ENCODE results near the gene ISY1. TPM values are rescaled to one million over a fixed set of nuclear protein-coding genes. Genes with fewer than 3 reads are reported as not detected.

Gene ISY1
- total RNA-seq, 1 experiment from 2014 or later = 43.6 TPM

- Histone ChIP-seq H3K9ac (ENCODE audit: low read length) (peak overlapping the region; percentile 100), H3K4me1 (ENCODE audit: control insufficient read depth in 1 of 2, insufficient read depth in 2 of 2, low read length in 2 of 2) (peaks cover 7 to 32% of the 10 kb centered on the region in 2 experiments), H3K4me2 (ENCODE audit: low read length) (peak overlapping the region; percentile 84), H3K4me3 (replicated peaks in 1 of 2; ENCODE audit: low read depth in 1 of 2, low read length in 2 of 2) (peak overlapping the region; percentile 73 to 99), H4K20me1 (ENCODE audit: insufficient read depth) (peaks cover 38% of the 10 kb centered on the region), H3K27ac (ENCODE audit: low read depth, low read length) (no peak overlapping the region), H3K36me3 (ENCODE audit: control insufficient read depth in 1 of 2, insufficient read depth in 2 of 2, low read length in 2 of 2) (peaks cover 18 to 24% of the 10 kb centered on the region in 2 experiments), H3K79me2 (ENCODE audit: insufficient read depth, low read length) (peaks cover 92% of the 10 kb centered on the region), H2AFZ (ENCODE audit: low read depth, low read length, poor library complexity, severe bottlenecking) (no peak overlapping the region), H3K9me3 (ENCODE audit: control insufficient read depth in 1 of 2, insufficient read depth in 1 of 2, low read depth in 1 of 2, low read length in 2 of 2) (no peaks in the 10 kb centered on the region), H3K27me3 (ENCODE audit: insufficient read depth, low read length) (no peaks in the 10 kb centered on the region), H3K9me2 (ENCODE audit: insufficient read depth) (no peaks in the 10 kb centered on the region)
- ATAC-seq = no peak
- no peak for DNase-seq (ENCODE audit: low read depth, low spot score)
- no TSS peak for BruUV-seq (replicated peaks)
- RAD21 ChIA-PET (ENCODE audit: low non-redundant PET in 1 of 2, low total read pairs in 2 of 2, uncharacterized antibody in 2 of 2, unreplicated experiment in 2 of 2) = no interaction called here
- POLR2A ChIA-PET = no interaction called here
- intact Hi-C loops (cut with micrococcal nuclease) = loop anchor here (2.0 to 5.0 kb wide), 2 partner anchors 45 to 63 kb away; no protein-coding TSS in a partner anchor
- TF ChIP-seq TCF7L2 (IDR thresholded peaks at IDR 0.05; ENCODE audit: borderline replicate concordance, extremely low read depth, insufficient read depth, insufficient read length) (no peak), EZH2phosphoT487 (IDR thresholded peaks at IDR 0.05; ENCODE audit: borderline replicate concordance) (no peak), FOSL1 (IDR thresholded peaks at IDR 0.05; ENCODE audit: low read depth) (no peak), POLR2AphosphoS5 (IDR thresholded peaks at IDR 0.05; ENCODE audit: low read depth, low read length) (no peak), CBX3 (IDR thresholded peaks at IDR 0.05; ENCODE audit: low read depth) (no peak), ZNF274 (IDR thresholded peaks at IDR 0.05; ENCODE audit: low read depth, low read length) (no peak), RAD21 (IDR thresholded peaks at IDR 0.05; ENCODE audit: low read depth) (no peak), ATF3 (IDR thresholded peaks at IDR 0.05) (no peak), ELF1 (IDR thresholded peaks at IDR 0.05; ENCODE audit: borderline replicate concordance, low read depth) (no peak), JUND (IDR thresholded peaks at IDR 0.05) (no peak), POLR2A (IDR thresholded peaks at IDR 0.05; ENCODE audit: borderline replicate concordance, extremely low read depth, insufficient read depth, insufficient read length) (no peak), ZBTB33 (IDR thresholded peaks at IDR 0.05; ENCODE audit: extremely low read depth, insufficient replicate concordance, low read length) (no peak), EGR1 (IDR thresholded peaks at IDR 0.05; ENCODE audit: low read depth) (no peak), SP1 (IDR thresholded peaks at IDR 0.05; ENCODE audit: low read depth) (no peak), ZFX (IDR thresholded peaks at IDR 0.05) (no peak), YY1 (IDR thresholded peaks at IDR 0.05; ENCODE audit: extremely low read depth, insufficient replicate concordance, low read depth, low read length) (no peak)
- TF ChIP-seq, protein P1, sequence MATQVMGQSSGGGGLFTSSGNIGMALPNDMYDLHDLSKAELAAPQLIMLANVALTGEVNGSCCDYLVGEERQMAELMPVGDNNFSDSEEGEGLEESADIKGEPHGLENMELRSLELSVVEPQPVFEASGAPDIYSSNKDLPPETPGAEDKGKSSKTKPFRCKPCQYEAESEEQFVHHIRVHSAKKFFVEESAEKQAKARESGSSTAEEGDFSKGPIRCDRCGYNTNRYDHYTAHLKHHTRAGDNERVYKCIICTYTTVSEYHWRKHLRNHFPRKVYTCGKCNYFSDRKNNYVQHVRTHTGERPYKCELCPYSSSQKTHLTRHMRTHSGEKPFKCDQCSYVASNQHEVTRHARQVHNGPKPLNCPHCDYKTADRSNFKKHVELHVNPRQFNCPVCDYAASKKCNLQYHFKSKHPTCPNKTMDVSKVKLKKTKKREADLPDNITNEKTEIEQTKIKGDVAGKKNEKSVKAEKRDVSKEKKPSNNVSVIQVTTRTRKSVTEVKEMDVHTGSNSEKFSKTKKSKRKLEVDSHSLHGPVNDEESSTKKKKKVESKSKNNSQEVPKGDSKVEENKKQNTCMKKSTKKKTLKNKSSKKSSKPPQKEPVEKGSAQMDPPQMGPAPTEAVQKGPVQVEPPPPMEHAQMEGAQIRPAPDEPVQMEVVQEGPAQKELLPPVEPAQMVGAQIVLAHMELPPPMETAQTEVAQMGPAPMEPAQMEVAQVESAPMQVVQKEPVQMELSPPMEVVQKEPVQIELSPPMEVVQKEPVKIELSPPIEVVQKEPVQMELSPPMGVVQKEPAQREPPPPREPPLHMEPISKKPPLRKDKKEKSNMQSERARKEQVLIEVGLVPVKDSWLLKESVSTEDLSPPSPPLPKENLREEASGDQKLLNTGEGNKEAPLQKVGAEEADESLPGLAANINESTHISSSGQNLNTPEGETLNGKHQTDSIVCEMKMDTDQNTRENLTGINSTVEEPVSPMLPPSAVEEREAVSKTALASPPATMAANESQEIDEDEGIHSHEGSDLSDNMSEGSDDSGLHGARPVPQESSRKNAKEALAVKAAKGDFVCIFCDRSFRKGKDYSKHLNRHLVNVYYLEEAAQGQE (IDR thresholded peaks at IDR 0.05; ENCODE audit: low read depth) = no peak
- TF ChIP-seq, protein P2, sequence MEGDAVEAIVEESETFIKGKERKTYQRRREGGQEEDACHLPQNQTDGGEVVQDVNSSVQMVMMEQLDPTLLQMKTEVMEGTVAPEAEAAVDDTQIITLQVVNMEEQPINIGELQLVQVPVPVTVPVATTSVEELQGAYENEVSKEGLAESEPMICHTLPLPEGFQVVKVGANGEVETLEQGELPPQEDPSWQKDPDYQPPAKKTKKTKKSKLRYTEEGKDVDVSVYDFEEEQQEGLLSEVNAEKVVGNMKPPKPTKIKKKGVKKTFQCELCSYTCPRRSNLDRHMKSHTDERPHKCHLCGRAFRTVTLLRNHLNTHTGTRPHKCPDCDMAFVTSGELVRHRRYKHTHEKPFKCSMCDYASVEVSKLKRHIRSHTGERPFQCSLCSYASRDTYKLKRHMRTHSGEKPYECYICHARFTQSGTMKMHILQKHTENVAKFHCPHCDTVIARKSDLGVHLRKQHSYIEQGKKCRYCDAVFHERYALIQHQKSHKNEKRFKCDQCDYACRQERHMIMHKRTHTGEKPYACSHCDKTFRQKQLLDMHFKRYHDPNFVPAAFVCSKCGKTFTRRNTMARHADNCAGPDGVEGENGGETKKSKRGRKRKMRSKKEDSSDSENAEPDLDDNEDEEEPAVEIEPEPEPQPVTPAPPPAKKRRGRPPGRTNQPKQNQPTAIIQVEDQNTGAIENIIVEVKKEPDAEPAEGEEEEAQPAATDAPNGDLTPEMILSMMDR (IDR thresholded peaks at IDR 0.05 in 2 of 3, conservative IDR thresholded peaks at IDR 0.05 in 1 of 3; ENCODE audit: borderline replicate concordance in 1 of 3, insufficient read depth in 1 of 3, low read depth in 2 of 3, low read length in 2 of 3) = no peak
- CTCF ChIA-PET = no interaction called here
These were observed 21.0 kb upstream of the ISY1 start for GRCh38 chr3:129181819-129182218.

Measured in HCT116 (cell line).